SK-N-SH (cell line): ENCODE data around the gene USP8. TPM values are rescaled to one million over a fixed set of nuclear protein-coding genes. Genes with fewer than 3 reads are reported as not detected.
A peak's percentile ranks its signal among the peaks of the same experiment; 100 is the strongest.

Source experiments
- CTCF ChIA-PET: fragments of 300-600, 350-600 bp; formaldehyde crosslinking; extraction: SDS; loops from one replicate; lab custom pipeline; 2021; lab: Yijun Ruan, JAX
- POLR2A ChIA-PET: fragments of 350-600 bp; sonication (Branson Sonifier 250); formaldehyde crosslinking; extraction: SDS; loops from one replicate; lab custom pipeline; 2020; ENCODE audit warnings: antibody characterized with exemption, inconsistent platforms; lab: Yijun Ruan, JAX
- DNase-seq: peaks from one replicate; pipeline ENCODE4 v3.0.0; 2012
- H2AFZ ChIP-seq: fragments of 200-600 bp; sonication (generic); 2 replicates; pipeline ENCODE4 v1.8.1; 2016; ENCODE audit warnings: antibody characterized with exemption, mild to moderate bottlenecking, low read depth
- H3F3A ChIP-seq: fragments of 200-600 bp; sonication (generic); replicated peaks from 2 replicates; pipeline ENCODE3; 2016; ENCODE audit warnings: antibody characterized with exemption, mild to moderate bottlenecking; ENCODE audit not compliant: insufficient read depth
- H3K27ac ChIP-seq, 2 experiments: fragments of 200-500 bp in 1 of 2; fragments of 200-600 bp in 1 of 2; sonication (Bioruptor generic) in 1 of 2; sonication (generic), shearing (Covaris generic) in 1 of 2; 2 replicates each; pipeline versions ENCODE4 v1.5.1 to v1.6.1; 2014 to 2016; ENCODE audit warnings: low read depth in 2 of 2, inconsistent platforms in 1 of 2, low read length in 1 of 2, mild to moderate bottlenecking in 1 of 2, mixed read lengths in 1 of 2
- H3K27me3 ChIP-seq: fragments of 200-600 bp; sonication (generic), shearing (Covaris generic); 2 replicates; pipeline ENCODE4 v1.6.1; 2016; ENCODE audit warnings: mixed run types; ENCODE audit not compliant: insufficient read depth
- H3K36me3 ChIP-seq, 2 experiments: fragments of 200-500 bp in 1 of 2; fragments of 200-600 bp in 1 of 2; sonication (Bioruptor generic) in 1 of 2; sonication (generic) in 1 of 2; replicated peaks in 1 of 2; 2 replicates each; pipeline versions ENCODE3 to v1.5.1; 2014 to 2016; ENCODE audit warnings: low read length in 1 of 2, mild to moderate bottlenecking in 1 of 2; ENCODE audit not compliant: insufficient read depth in 2 of 2, control insufficient read depth in 1 of 2
- H3K4me1 ChIP-seq, 2 experiments: fragments of 200-500 bp in 1 of 2; fragments of 200-600 bp in 1 of 2; sonication (Bioruptor generic) in 1 of 2; sonication (generic), shearing (Covaris generic) in 1 of 2; 2 replicates each; pipeline versions ENCODE4 v1.5.1 to v1.6.1; 2014 to 2016; ENCODE audit warnings: low read depth in 1 of 2, low read length in 1 of 2, mixed run types in 1 of 2; ENCODE audit not compliant: insufficient read depth in 2 of 2, control insufficient read depth in 1 of 2
- H3K4me2 ChIP-seq: fragments of 200-600 bp; sonication (generic), shearing (Covaris generic); 2 replicates; pipeline ENCODE4 v1.6.1; 2017; ENCODE audit warnings: mixed run types
- H3K4me3 ChIP-seq, 2 experiments: fragments of 200-500 bp in 1 of 2; fragments of 200-600 bp in 1 of 2; sonication (Bioruptor generic) in 1 of 2; sonication (generic), shearing (Covaris generic) in 1 of 2; 2 replicates each; pipeline versions ENCODE4 v1.5.1 to v1.8.1; 2014 to 2016; ENCODE audit warnings: low read depth in 2 of 2, inconsistent platforms in 1 of 2, low read length in 1 of 2, mild to moderate bottlenecking in 1 of 2, mixed read lengths in 1 of 2, moderate library complexity in 1 of 2
- H3K79me2 ChIP-seq: fragments of 200-600 bp; sonication (generic); 2 replicates; pipeline ENCODE4 v1.8.1; 2017; ENCODE audit warnings: mild to moderate bottlenecking; ENCODE audit not compliant: insufficient read depth
- H3K9ac ChIP-seq: fragments of 200-600 bp; sonication (generic); 2 replicates; pipeline ENCODE4 v1.6.1; 2017; ENCODE audit warnings: mixed run types
- H3K9me2 ChIP-seq: fragments of 200-600 bp; sonication (generic); 2 replicates; pipeline ENCODE4 v1.6.1; 2017; ENCODE audit warnings: mixed run types
- H3K9me3 ChIP-seq: fragments of 200-600 bp; sonication (generic); 2 replicates; pipeline ENCODE4 v1.6.1; 2017; ENCODE audit warnings: mixed run types, mild to moderate bottlenecking, moderate library complexity
- H4K20me1 ChIP-seq: fragments of 200-600 bp; sonication (generic); 2 replicates; pipeline ENCODE4 v1.6.1; 2017; ENCODE audit warnings: mild to moderate bottlenecking, mixed run types; ENCODE audit not compliant: insufficient read depth
- CTCF ChIP-seq: fragments of 200-600 bp; sonication (generic); IDR thresholded peaks from 2 replicates; pipeline ENCODE4 v1.6.1; 2017; ENCODE audit warnings: antibody characterized with exemption, mild to moderate bottlenecking, moderate library complexity
- ELF1 ChIP-seq: IDR thresholded peaks from 2 replicates; pipeline ENCODE4 v1.4.0; 2012
- EP300 ChIP-seq, 2 experiments: IDR thresholded peaks; 2 replicates each; pipeline versions ENCODE4 v1.4.0 to v1.6.1; 2012; ENCODE audit warnings: borderline replicate concordance in 1 of 2, low read depth in 1 of 2, low read length in 1 of 2
- FOXJ3 ChIP-seq: sonication (generic); formaldehyde crosslinking; IDR thresholded peaks from 2 replicates; pipeline ENCODE4 v1.5.1; 2020; ENCODE audit warnings: mild to moderate bottlenecking, missing genetic modification reagents
- FOXM1 ChIP-seq: IDR thresholded peaks from 2 replicates; pipeline ENCODE4 v1.4.0; 2012; ENCODE audit warnings: low read depth, mild to moderate bottlenecking
- GATA2 ChIP-seq: sonication (generic); formaldehyde crosslinking; IDR thresholded peaks from 2 replicates; pipeline ENCODE4 v1.5.0; 2020; ENCODE audit warnings: mild to moderate bottlenecking, missing genetic modification reagents
- JUND ChIP-seq: IDR thresholded peaks from 2 replicates; pipeline ENCODE4 v1.4.0; 2012
- MEF2A ChIP-seq: IDR thresholded peaks from 2 replicates; pipeline ENCODE4 v1.4.0; 2012; ENCODE audit warnings: low read depth, borderline replicate concordance
- RAD21 ChIP-seq: IDR thresholded peaks from 2 replicates; pipeline ENCODE4 v1.6.1; 2012; ENCODE audit warnings: mild to moderate bottlenecking, low read length
- REST ChIP-seq: IDR thresholded peaks from 2 replicates; pipeline ENCODE4 v1.6.1; 2012; ENCODE audit warnings: mild to moderate bottlenecking, low read depth, low read length, moderate library complexity
- SMC3 ChIP-seq: IDR thresholded peaks from 2 replicates; pipeline ENCODE4 v1.6.1; 2012; ENCODE audit warnings: low read depth, low read length, improper control_type of control experiment
- TAF1 ChIP-seq: IDR thresholded peaks from 2 replicates; pipeline ENCODE4 v1.6.1; 2012; ENCODE audit warnings: low read depth, mild to moderate bottlenecking, low read length, moderate library complexity, borderline replicate concordance
- TCF12 ChIP-seq: IDR thresholded peaks from 2 replicates; pipeline ENCODE4 v1.4.0; 2012
- USF2 ChIP-seq: fragments of 150-350 bp; IDR thresholded peaks from 2 replicates; pipeline ENCODE4 v1.6.1; 2017; ENCODE audit warnings: antibody characterized with exemption, low read length, low read depth, borderline replicate concordance
- YY1 ChIP-seq: IDR thresholded peaks from 2 replicates; pipeline ENCODE4 v1.4.0; 2012; ENCODE audit warnings: low read depth, mild to moderate bottlenecking
- ZBTB33 ChIP-seq: IDR thresholded peaks from 2 replicates; pipeline ENCODE4 v1.4.0; 2012; ENCODE audit warnings: low read depth, borderline replicate concordance
- WGBS: methylation state at CpG from one replicate; pipeline ENCODE4 v1.1.6; 2017; ENCODE audit warnings: low lambda C conversion rate; 5-methylcytosine and 5-hydroxymethylcytosine counted together
- polyA plus RNA-seq, 3 experiments: library from polyadenylated mRNA; depleted of rRNA; stranded (reverse); fragments of >200 nt; gene quantifications; 2 replicates each; pipeline ENCODE4 v1.2.3, GENCODE V29; 2012

USP8 gene
- polyA plus RNA-seq, 1 of the 3 experiments (the other 2 are of a cell fraction), result 23.4 TPM

- Histone ChIP-seq H3K4me1 (no peaks in the 10 kb centered on the region), H3K4me2 (no peak overlapping the region), H3K36me3 (peaks cover 8 to 59% of the 10 kb centered on the region in 2 experiments), H3K27ac (no peak overlapping the region), H3K9ac (no peak overlapping the region), H3K9me2 (no peaks in the 10 kb centered on the region), H3K27me3 (no peaks in the 10 kb centered on the region), H3K79me2 (peaks cover 34% of the 10 kb centered on the region), H3K4me3 (no peak overlapping the region), H3F3A (peaks cover 12% of the 10 kb centered on the region), H4K20me1 (no peaks in the 10 kb centered on the region), H2AFZ (no peak overlapping the region), H3K9me3 (no peaks in the 10 kb centered on the region)
- CTCF ChIA-PET, result interaction anchor here (0.7 to 1.4 kb wide), 2 partner anchors 9 to 1668 kb away, joined by 3 read pairs; no protein-coding TSS in a partner anchor
- TF ChIP-seq EP300 (IDR thresholded peaks at IDR 0.05; ENCODE audit: borderline replicate concordance in 1 of 2, low read depth in 1 of 2, low read length in 1 of 2) (no peak), CTCF (no peak), TAF1 (no peak), MEF2A (no peak), ELF1 (no peak), SMC3 (no peak)
- no peak for DNase-seq
- 96% methylated on average over 7 of the region's 7 CpGs for WGBS
- POLR2A ChIA-PET, result interaction anchor here (0.6 kb wide), 1 partner anchor 118 kb away, joined by 3 read pairs; no protein-coding TSS in a partner anchor
These were observed 34.3 kb downstream of the USP8 start for GRCh38 chr15:50458348-50459112.

- Histone ChIP-seq H3K9ac (no peak overlapping the region), H3K9me2 (no peaks in the 10 kb centered on the region), H3F3A (peaks cover 11% of the 10 kb centered on the region), H3K4me3 (no peak overlapping the region), H3K79me2 (peaks cover 5% of the 10 kb centered on the region; the same call in 1 of the 2 replicates), H2AFZ (no peak overlapping the region), H3K36me3 (peaks cover 31 to 52% of the 10 kb centered on the region in 2 experiments), H3K27ac (peak overlapping the region in 1 of 2 experiments; percentile 32; a peak in 1 of 4 replicates), H3K9me3 (no peaks in the 10 kb centered on the region), H4K20me1 (no peaks in the 10 kb centered on the region), H3K27me3 (no peaks in the 10 kb centered on the region), H3K4me1 (no peaks in the 10 kb centered on the region), H3K4me2 (no peak overlapping the region)
- 67% methylated on average over 2 of the region's 2 CpGs for WGBS
- CTCF ChIA-PET, result no interaction called here
- DNase-seq, result no peak
- POLR2A ChIA-PET, result no interaction called here
- no peak for TF ChIP-seq USF2
- no peak for TF ChIP-seq FOXM1
- TF ChIP-seq RAD21, result no peak
- TF ChIP-seq GATA2 (CRISPR knock-in tag), result no peak
- no peak for TF ChIP-seq JUND
- TF ChIP-seq TAF1, result no peak
- TF ChIP-seq TCF12, result no peak
- TF ChIP-seq REST, result no peak
- TF ChIP-seq YY1, result no peak
- TF ChIP-seq EP300 (IDR thresholded peaks at IDR 0.05; ENCODE audit: borderline replicate concordance in 1 of 2, low read depth in 1 of 2, low read length in 1 of 2), result no peak
- no peak for TF ChIP-seq ZBTB33
- no peak for TF ChIP-seq FOXJ3 (CRISPR knock-in tag)
- no peak for TF ChIP-seq ELF1
These were observed 39.5 kb downstream of the USP8 start for GRCh38 chr15:50463423-50464358.
